ENCODE measurements around the gene NIPAL4. TPM values are rescaled to one million over a fixed set of nuclear protein-coding genes. Genes with fewer than 3 reads are reported as not detected.

Gene NIPAL4
- total RNA-seq, 1 donor, result 0.36 TPM

Other genes with a start within 250 kb of the NIPAL4 start
- 4.7 and 6.5 TPM in 2 replicates for gene CYFIP2, start 194.1 kb upstream of the NIPAL4 start, total RNA-seq
- gene ADAM19, start 115.6 kb downstream of the NIPAL4 start, total RNA-seq, result 12.1 and 14.5 TPM in 2 replicates
- under 0.01 TPM in 2 replicates for gene SOX30, start 192.2 kb downstream of the NIPAL4 start, total RNA-seq
- not detected in 2 replicates for gene C5orf52, start 211.3 kb downstream of the NIPAL4 start, total RNA-seq